ENCODE measurements around the gene STIP1. TPM values are rescaled to one million over a fixed set of nuclear protein-coding genes. Genes with fewer than 3 reads are reported as not detected.

The STIP1 gene
- total RNA-seq: 97.4 TPM
- long read RNA-seq, transcript STIP1-201 (14 exons, 2,196 nt): major isoform, 191 of 220 reads
- long read RNA-seq, partial matches to known transcripts: 14 of 220 reads
- long read RNA-seq, other reads (novel, unspliced or antisense): 14 of 220 reads

DNA sequence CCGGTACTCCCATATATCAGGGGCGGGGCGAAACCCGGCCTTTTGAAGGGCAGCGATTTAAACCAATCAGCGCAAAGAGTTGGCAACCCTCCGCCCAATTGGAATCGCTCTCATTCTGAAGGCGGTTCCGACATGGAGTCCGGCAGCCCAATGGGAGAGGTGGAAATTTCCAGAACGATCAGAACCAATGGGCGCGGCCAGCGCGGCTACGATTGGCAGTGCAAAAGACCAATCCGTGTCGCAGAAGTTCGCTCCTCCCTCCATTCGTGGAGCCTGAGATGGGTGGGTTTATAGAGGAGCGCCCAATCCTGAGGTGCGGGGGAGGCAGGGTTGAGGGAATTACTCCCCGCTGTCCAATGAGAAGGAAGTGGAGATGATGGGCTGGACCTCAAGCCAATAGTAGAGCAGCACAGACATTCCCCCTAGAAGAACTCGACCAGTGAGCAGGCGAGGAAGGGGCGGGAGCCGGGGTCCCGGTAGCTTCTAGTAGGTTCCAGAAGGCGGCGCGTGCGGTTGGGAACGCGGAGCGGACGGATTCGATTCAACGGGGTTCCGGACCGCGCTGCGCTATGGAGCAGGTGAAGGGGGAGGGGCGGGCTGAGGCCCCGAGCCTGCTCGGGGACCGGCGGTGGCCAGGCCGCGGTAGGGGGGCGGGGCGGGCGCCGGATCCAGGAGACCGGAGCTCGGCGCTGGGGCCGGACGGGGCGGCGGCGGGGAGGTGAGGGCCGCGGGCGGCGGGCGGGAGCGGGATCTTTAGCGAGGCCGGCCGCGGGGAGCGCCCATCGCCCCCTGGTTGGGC, at the start of gene STIP1:
Gene STIP1 (plus strand): TSS at position 479 of the 799 bp plus-strand sequence. CDS start 91 bp downstream, at position 570.
- Histone ChIP-seq H3K27ac (replicated peaks) (peak within 1 kb of the TSS; percentile 98), H3K4me1 (peaks cover 46% of the 10 kb centered on the region), H3K27me3 (ENCODE audit: low read depth) (no peaks in the 10 kb centered on the region), H3K36me3 (peaks cover 10% of the 10 kb centered on the region), H3K4me3 (peak within 1 kb of the TSS; percentile 82), H3K9me3 (replicated peaks) (no peaks in the 10 kb centered on the region)
- peak; percentile 99 for DNase-seq
- peak; percentile 44 for TF ChIP-seq CTCF (IDR thresholded peaks at IDR 0.05; ENCODE audit: borderline replicate concordance)
- intact Hi-C loops (cut with micrococcal nuclease): no loop called here

- no peaks in the 10 kb centered on the region for H3K36me3 ChIP-seq
- intact Hi-C loops (cut with micrococcal nuclease): no loop called here
- no peak for DNase-seq
- H3K27me3 ChIP-seq (ENCODE audit: low read depth): no peaks in the 10 kb centered on the region
- no peaks in the 10 kb centered on the region for H3K9me3 ChIP-seq (replicated peaks)
- H3K4me3 ChIP-seq: no peak overlapping the region
- no peak overlapping the region for H3K27ac ChIP-seq (replicated peaks)
- H3K4me1 ChIP-seq: peaks cover 32% of the 10 kb centered on the region
- no peak for TF ChIP-seq CTCF (IDR thresholded peaks at IDR 0.05; ENCODE audit: borderline replicate concordance)
Observed at GRCh38 chr11:64136765-64137441, 49.1 kb upstream of the STIP1 start.

DNA sequence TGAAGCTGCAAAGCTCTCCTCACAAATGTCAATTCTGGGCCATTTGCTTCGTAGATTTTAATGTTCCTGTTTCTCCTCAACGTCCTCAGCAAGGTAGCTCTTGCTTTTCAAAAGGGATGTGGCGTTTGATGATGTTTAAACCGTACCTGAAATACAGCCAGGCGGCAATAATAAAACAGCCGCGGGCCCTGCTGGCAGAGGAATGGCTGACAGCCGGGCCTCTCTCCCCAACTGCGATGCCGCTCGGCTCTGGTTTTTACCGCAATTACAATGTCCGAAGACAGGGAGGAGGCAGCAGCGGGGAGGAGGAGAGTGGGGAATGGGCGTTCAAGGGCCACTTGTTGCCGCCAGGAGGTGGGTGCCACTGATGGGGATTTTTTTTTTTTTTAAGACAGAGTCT, 47.6 kb upstream of the STIP1 start:
- Histone ChIP-seq H3K4me1 (peaks cover 21% of the 10 kb centered on the region), H3K36me3 (no peaks in the 10 kb centered on the region), H3K27me3 (ENCODE audit: low read depth) (no peaks in the 10 kb centered on the region), H3K27ac (replicated peaks) (no peak overlapping the region), H3K4me3 (no peak overlapping the region), H3K9me3 (replicated peaks) (no peaks in the 10 kb centered on the region)
- intact Hi-C loops (cut with micrococcal nuclease): no loop called here
- DNase-seq: no peak
- TF ChIP-seq CTCF (IDR thresholded peaks at IDR 0.05; ENCODE audit: borderline replicate concordance): no peak

DNA sequence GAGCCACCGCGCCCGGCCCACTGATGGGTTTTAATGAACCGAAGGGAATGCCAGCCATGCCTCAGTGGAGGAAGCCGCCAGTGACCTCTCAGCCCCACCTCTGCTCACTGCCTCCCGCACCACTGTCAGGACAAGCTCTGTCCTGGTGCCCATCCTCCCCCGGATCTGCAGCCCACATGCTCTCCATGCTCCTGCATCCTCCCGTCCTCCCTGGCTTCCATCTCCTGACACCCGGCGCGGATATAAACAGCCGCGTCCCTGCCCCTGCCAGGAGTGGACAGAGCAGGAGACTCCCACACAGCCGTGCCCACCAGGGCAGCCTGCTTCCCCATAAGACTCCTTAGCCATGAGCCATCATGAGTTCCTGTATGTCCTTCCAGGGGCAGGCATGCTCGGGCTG, 46.9 kb upstream of the STIP1 start:
- Histone ChIP-seq H3K27me3 (ENCODE audit: low read depth) (no peaks in the 10 kb centered on the region), H3K9me3 (replicated peaks) (no peaks in the 10 kb centered on the region), H3K27ac (replicated peaks) (no peak overlapping the region), H3K36me3 (no peaks in the 10 kb centered on the region), H3K4me1 (peaks cover 21% of the 10 kb centered on the region), H3K4me3 (no peak overlapping the region)
- no peak for TF ChIP-seq CTCF (IDR thresholded peaks at IDR 0.05; ENCODE audit: borderline replicate concordance)
- intact Hi-C loops (cut with micrococcal nuclease): no loop called here
- no peak for DNase-seq

GRCh38 chr11:64140082-64140481, 45.9 kb upstream of the STIP1 start:
- H3K27me3 ChIP-seq (ENCODE audit: low read depth): no peaks in the 10 kb centered on the region
- H3K4me3 ChIP-seq: no peak overlapping the region
- intact Hi-C loops (cut with micrococcal nuclease): no loop called here
- H3K36me3 ChIP-seq: no peaks in the 10 kb centered on the region
- no peak for TF ChIP-seq CTCF (IDR thresholded peaks at IDR 0.05; ENCODE audit: borderline replicate concordance)
- H3K9me3 ChIP-seq (replicated peaks): no peaks in the 10 kb centered on the region
- H3K27ac ChIP-seq (replicated peaks): no peak overlapping the region
- no peak for DNase-seq
- peaks cover 17% of the 10 kb centered on the region for H3K4me1 ChIP-seq
